Measurements from ENCODE around the gene SPOCK1.

GRCh38 chr5:137385064-137385463, 114.1 kb downstream of the SPOCK1 start:
- TF ChIP-seq CTCF (IDR thresholded peaks at IDR 0.05; ENCODE audit: borderline replicate concordance, extremely low read depth, low read length, poor library complexity, severe bottlenecking) (no peak), EZH2 (IDR thresholded peaks at IDR 0.05; ENCODE audit: borderline replicate concordance, low read depth, low read length, severe bottlenecking) (no peak)
